Measurements from ENCODE around the gene LRRC4B. TPM values are rescaled to one million over a fixed set of nuclear protein-coding genes. Genes with fewer than 3 reads are reported as not detected.

The LRRC4B gene
- total RNA-seq, 1 donor = not detected

DNA sequence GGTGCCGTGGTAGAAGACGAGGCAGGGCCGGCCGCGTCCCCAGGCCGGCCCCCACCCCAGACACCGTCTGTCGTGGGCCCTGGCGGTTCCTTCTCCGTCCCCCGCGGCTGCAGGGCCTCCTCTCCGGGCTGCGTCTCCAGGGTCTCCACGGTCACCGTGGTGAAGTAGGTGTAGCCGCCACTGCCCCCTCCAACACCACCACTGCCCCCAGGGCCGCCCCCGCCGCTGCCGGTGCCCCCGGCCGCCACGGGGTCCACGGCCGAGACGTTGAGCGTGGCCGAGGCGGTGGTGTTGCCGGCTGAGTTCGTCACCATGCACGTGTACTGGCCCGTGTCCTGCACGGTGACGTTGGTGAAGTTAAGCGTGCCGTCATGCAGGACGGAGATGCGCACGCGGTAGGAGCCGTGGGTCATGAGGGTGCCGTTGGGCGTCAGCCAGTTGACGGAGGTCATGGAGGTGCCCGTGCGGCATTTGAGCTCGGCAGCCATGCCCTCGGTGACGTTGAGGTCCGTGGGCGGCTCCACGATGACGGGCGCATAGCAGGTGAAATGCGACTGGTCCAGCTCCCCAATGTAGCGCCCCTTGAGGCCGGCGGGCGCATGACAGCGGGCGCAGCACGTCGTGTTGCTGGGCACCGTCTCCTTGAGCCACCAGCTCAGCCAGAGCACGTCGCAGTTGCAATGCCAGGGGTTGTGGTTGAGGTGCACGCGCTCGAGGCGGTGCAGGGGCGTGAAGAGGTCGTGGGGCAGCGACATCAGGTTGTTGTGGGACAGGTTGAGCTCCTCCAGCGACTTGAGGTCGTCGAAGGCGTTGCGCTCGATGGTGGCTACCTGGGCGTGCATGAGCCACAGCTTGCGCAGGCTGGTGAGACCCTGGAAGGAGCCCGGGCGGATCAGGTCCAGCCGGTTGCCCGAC lies 49.9 kb downstream of the LRRC4B start:
- TF ChIP-seq, protein P1, sequence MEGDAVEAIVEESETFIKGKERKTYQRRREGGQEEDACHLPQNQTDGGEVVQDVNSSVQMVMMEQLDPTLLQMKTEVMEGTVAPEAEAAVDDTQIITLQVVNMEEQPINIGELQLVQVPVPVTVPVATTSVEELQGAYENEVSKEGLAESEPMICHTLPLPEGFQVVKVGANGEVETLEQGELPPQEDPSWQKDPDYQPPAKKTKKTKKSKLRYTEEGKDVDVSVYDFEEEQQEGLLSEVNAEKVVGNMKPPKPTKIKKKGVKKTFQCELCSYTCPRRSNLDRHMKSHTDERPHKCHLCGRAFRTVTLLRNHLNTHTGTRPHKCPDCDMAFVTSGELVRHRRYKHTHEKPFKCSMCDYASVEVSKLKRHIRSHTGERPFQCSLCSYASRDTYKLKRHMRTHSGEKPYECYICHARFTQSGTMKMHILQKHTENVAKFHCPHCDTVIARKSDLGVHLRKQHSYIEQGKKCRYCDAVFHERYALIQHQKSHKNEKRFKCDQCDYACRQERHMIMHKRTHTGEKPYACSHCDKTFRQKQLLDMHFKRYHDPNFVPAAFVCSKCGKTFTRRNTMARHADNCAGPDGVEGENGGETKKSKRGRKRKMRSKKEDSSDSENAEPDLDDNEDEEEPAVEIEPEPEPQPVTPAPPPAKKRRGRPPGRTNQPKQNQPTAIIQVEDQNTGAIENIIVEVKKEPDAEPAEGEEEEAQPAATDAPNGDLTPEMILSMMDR (IDR thresholded peaks at IDR 0.05; ENCODE audit: insufficient read depth, low read depth, low read length) = no peak
- no peak for DNase-seq (ENCODE audit: low read depth)

DNA sequence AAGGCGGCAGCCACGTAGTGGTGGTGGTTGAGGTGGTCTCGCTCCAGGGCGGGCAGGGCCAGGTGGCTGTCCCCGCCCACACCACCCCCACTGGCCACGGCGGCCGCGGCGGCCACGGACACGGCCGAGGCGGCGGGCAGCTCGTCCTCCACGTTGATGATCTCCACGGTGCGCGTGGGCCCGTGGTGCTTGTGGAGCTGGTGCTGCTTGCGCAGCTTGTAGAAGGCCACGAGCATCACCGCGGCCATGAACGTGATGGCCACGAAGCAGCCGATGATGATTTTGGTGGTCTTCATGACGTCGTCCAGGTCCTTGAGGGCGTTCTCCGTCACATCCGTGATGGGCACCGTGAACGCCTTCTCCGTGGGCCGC lies 50.5 kb downstream of the LRRC4B start:
- no peak for DNase-seq (ENCODE audit: low read depth)
- TF ChIP-seq, protein P1 (IDR thresholded peaks at IDR 0.05; ENCODE audit: insufficient read depth, low read depth, low read length) = no peak
- H3K4me3 ChIP-seq (ENCODE audit: low read depth, low read length) = no peak overlapping the region

More for the DNA sequence above, 49.9 kb downstream of the LRRC4B start:
- H3K4me3 ChIP-seq (ENCODE audit: low read depth, low read length) = no peak overlapping the region

DNA sequence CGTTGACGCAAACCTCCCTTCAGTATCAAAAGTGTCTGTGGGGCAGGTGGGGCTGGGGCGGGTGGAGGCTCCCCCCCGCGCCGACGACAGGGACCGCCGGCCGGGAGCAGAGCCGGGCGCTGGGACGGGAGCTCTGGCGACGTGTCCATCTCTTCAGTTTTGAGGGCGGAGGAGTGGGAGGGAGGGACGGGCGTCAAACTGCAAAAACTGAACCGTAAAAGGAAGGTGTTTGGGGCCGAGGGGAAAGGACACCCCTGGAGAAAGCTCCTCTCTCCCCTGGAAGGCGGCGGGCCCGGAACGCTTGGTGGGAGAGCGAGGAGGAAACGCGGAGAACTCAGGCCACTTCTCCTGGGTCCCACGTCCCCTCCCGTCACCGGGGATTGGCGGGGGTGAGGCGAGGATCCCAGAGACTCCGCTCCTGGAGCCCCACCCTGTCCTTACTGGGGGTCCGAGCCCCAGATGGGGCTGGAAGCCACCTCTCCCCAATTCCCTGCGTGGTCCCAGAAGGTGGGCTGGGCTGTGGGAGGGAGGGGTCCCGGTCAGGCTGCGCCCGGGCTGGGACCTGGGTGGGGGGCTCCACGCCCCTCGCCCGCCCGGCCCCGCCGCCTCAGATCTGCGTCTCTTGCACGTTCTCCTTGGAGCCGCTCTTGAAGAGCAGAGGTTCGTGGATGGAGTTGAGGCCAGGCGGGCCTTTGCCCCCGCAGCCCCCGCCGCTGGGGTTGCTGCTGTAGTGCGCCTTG lies 51.1 kb downstream of the LRRC4B start:
- TF ChIP-seq, protein P1 (IDR thresholded peaks at IDR 0.05; ENCODE audit: insufficient read depth, low read depth, low read length) = no peak
- H3K4me3 ChIP-seq (ENCODE audit: low read depth, low read length) = no peak overlapping the region
- no peak for DNase-seq (ENCODE audit: low read depth)

DNA sequence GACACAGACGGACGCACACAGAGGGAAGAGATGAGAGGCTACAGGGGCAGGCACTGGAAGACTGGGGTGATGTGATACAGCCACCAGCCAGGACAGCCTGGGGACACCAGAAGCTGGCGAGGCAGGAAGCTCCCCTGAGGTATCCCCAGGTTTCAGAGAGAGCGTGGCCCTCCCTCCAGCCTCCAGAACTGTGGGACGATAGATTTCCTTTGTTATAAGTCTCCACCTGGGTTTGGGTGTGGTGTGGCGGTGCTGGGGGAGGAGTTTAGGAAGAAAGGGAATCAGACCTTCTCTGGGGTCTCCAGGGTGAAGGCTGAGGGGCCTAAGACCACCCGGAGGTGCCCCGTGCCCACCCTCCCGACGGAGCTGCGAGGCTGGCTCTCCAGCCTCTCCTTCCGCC lies 51.8 kb downstream of the LRRC4B start:
- no peak overlapping the region for H3K4me3 ChIP-seq (ENCODE audit: low read depth, low read length)
- TF ChIP-seq, protein P1 (IDR thresholded peaks at IDR 0.05; ENCODE audit: insufficient read depth, low read depth, low read length) = no peak
- no peak for DNase-seq (ENCODE audit: low read depth)

DNA sequence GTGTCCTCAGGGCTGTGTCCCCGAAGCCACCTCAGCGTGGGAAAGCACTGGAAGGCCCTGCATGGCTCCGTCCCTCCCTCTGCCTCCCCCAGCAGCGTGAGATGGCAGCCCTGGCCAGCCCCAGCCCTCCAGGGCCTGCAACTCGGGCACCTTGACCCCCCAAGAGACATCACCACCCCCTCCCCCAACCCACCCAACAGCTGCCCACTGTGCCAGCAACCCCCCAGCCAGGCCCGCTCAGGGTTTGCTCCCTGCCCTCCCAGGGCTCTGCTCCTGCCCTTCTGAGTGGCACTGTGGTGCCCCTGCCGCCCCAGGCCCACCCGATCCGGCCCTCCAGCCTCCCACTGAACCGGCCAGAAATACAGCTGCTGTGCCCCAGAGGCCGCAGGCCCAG lies 53.1 kb downstream of the LRRC4B start:
- no peak overlapping the region for H3K4me3 ChIP-seq (ENCODE audit: low read depth, low read length)
- TF ChIP-seq, protein P1 (IDR thresholded peaks at IDR 0.05; ENCODE audit: insufficient read depth, low read depth, low read length) = no peak
- DNase-seq (ENCODE audit: low read depth) = no peak

DNA sequence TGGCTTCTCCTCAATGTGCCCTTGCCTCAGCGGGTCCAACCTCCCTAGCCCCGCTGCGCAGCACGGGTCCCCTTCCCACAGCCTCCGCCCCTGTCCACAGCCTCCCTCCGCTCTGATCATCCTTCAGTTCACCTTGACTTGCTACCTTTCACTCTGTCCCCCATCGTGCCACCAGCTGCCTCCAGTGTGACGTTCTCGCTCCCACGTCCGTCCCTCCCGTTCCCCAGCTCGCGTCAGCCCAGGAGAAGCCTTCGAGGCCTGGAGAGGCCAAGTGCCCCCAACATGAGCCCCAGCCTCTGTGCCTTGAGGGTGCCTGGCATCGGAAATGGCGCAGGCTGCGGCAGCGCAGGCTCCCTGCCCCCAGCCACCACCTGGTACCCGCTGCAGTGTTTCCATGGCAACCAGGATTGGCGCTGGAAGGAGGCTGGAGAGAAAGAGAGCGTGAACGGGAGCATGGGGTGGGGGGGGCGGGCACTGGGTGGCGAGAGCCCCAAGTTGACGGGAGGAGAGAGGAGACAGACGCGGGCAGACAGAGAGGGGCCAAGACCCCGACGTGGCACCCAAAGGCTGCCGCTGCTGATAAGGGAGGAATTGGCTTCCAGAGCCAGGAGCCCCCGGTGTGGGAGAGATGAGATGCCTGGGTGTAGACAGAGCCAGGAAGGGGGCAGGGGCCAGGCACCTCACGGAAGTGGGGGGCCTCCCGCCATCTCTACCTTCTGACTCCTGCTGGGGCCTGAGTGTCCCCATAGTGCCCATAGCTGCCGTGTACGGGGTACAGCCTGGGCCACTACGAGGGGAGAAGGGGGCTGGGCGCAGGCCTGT lies 53.7 kb downstream of the LRRC4B start:
- no peak overlapping the region for H3K4me3 ChIP-seq (ENCODE audit: low read depth, low read length)
- no peak for DNase-seq (ENCODE audit: low read depth)

More for the DNA sequence above, 53.7 kb downstream of the LRRC4B start:
- TF ChIP-seq, protein P1 (IDR thresholded peaks at IDR 0.05; ENCODE audit: insufficient read depth, low read depth, low read length) = no peak

Measured in fibroblast of villous mesenchyme (primary cell).